Measurements from ENCODE around the gene DSCAM.
"Not testable (repeated sequence)": the region's sequence is repeated elsewhere in the genome, so short reads cannot be mapped to it uniquely, and the experiment has no call there.

DSCAM gene, protein sequence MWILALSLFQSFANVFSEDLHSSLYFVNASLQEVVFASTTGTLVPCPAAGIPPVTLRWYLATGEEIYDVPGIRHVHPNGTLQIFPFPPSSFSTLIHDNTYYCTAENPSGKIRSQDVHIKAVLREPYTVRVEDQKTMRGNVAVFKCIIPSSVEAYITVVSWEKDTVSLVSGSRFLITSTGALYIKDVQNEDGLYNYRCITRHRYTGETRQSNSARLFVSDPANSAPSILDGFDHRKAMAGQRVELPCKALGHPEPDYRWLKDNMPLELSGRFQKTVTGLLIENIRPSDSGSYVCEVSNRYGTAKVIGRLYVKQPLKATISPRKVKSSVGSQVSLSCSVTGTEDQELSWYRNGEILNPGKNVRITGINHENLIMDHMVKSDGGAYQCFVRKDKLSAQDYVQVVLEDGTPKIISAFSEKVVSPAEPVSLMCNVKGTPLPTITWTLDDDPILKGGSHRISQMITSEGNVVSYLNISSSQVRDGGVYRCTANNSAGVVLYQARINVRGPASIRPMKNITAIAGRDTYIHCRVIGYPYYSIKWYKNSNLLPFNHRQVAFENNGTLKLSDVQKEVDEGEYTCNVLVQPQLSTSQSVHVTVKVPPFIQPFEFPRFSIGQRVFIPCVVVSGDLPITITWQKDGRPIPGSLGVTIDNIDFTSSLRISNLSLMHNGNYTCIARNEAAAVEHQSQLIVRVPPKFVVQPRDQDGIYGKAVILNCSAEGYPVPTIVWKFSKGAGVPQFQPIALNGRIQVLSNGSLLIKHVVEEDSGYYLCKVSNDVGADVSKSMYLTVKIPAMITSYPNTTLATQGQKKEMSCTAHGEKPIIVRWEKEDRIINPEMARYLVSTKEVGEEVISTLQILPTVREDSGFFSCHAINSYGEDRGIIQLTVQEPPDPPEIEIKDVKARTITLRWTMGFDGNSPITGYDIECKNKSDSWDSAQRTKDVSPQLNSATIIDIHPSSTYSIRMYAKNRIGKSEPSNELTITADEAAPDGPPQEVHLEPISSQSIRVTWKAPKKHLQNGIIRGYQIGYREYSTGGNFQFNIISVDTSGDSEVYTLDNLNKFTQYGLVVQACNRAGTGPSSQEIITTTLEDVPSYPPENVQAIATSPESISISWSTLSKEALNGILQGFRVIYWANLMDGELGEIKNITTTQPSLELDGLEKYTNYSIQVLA (N-terminal part only)

GRCh38 chr21:40846587-40847411 lies at the start of gene DSCAM:
Gene DSCAM, minus strand, starts transcription at chr21:40847158. Its CDS starts 497 bp downstream, at chr21:40846661.
- no peak for DNase-seq (ENCODE audit: low read depth in 2 of 2)

DNA sequence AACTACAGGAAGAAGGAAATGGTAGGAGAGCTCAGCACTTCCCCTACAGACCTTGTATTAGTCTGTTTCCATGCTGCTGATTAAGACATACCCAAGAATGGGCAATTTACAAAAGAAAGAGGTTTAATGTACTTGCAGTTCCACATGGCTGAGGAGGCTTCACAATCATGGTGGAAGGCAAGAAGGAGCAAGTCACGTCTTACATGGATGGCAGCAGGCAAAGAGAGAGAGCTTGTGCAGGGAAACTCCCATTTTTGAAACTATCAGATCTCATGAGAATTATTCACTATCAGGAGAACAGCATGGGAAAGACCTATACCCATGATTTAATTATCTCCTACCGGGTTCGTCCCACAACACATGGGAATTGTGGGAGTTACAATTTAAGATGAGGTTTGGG lies 48.7 kb upstream of the DSCAM start:
- not testable (repeated sequence) for DNase-seq (ENCODE audit: low read depth in 2 of 2)

GRCh38 chr21:40886931-40887330 lies 40.0 kb upstream of the DSCAM start:
- no peak for DNase-seq (ENCODE audit: low read depth in 2 of 2)

GRCh38 chr21:40886006-40886405 lies 39.0 kb upstream of the DSCAM start:
- DNase-seq (ENCODE audit: low read depth in 2 of 2): no peak

- no peak for DNase-seq (ENCODE audit: low read depth in 2 of 2)
These were observed 35.4 kb upstream of the DSCAM start for GRCh38 chr21:40882192-40882915.

DNA sequence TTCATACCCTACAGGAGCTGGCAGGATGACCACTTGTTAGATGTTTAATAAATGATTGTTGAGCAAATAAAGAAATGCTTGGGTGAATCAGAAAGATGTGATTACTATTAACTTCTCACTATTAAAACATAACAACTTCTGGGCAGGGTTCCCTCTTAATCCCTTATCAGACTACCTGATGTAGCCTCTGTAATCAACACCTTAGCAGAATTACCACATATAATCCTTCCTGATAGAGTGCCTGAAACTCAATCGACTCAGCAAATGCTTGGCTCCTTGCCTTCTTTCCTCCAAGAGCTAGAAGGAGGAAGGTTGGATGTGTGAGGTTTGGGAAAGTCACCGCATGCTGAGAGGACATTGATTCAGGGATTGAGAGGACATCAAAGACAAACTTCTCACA lies 34.8 kb upstream of the DSCAM start:
- no peak for DNase-seq (ENCODE audit: low read depth in 2 of 2)

DNA sequence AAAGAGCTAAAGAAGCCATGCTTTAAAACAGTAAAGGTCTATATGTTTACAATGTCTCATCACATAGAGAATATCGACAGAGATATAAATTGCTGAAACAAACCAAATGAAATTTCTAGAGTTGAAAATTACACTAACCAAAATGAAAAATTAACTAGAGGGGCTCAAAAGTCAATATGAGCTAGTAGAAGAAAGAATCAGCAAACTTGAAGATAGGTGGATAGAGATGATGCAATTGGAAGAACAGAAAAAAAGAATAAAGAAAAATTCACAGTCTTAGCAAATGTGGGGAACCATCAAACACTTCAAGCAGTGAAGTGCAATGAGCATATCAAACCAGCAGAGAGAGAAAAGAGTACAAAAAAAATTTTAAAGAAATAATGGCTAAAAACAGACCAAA lies 24.1 kb upstream of the DSCAM start:
- DNase-seq (ENCODE audit: low read depth in 2 of 2): no peak

GRCh38 chr21:40863839-40864238 lies 16.9 kb upstream of the DSCAM start:
- no peak for DNase-seq (ENCODE audit: low read depth in 2 of 2)

- no peak for DNase-seq (ENCODE audit: low read depth in 2 of 2)
These were observed 11.6 kb upstream of the DSCAM start for GRCh38 chr21:40858517-40858916.

GRCh38 chr21:40853956-40854688 lies 7.2 kb upstream of the DSCAM start:
- DNase-seq (ENCODE audit: low read depth in 2 of 2): no peak

- no peak for DNase-seq (ENCODE audit: low read depth in 2 of 2)
These were observed 5.6 kb upstream of the DSCAM start for GRCh38 chr21:40852563-40852962.

- DNase-seq (ENCODE audit: low read depth in 2 of 2): no peak
These were observed 4.8 kb upstream of the DSCAM start for GRCh38 chr21:40851749-40852148.

DNA sequence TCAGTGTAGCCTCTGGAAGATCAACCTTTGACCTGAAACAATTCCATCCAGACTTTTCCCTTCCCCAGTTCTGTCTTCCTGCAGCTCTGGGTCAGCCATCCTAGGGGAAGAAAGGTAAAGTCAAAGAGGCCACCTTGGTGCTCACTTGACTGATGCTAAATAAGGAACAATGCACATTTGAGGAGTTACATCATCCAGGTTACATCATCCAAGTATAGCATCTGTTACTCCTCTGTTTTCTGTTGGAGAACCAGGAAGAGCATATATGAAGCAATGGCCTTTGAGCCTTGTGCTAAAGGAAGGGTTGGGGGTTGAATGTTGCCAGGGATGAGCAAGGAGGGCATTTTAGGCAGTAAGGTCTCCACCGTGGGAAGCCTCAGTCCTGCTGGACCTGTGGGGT lies 3.1 kb upstream of the DSCAM start:
- DNase-seq (ENCODE audit: low read depth in 2 of 2): no peak

DNA sequence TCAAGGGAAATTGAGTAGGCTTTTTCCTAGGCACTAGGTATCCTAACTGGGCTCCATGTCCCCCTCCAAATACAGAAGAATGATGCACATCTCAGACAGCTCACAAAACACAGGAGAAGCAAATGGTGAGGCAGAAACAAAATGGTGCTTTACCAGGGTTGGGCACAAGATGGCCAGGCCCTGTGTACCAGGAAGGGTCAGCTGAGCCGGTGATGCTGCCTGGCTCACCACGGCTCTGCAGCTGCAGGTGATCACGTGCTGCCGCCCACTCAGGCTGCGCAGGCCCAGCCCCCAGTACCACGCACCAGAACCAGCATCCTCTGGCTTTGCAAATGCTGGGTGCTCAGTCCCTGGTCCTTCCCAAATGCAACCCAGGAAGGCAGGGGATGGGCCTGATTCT lies 993 bp upstream of the DSCAM start:
- DNase-seq (ENCODE audit: low read depth in 2 of 2): no peak

- no peak for DNase-seq (ENCODE audit: low read depth in 2 of 2)
These were observed 855 bp downstream of the DSCAM start for GRCh38 chr21:40846103-40846502.

DNA sequence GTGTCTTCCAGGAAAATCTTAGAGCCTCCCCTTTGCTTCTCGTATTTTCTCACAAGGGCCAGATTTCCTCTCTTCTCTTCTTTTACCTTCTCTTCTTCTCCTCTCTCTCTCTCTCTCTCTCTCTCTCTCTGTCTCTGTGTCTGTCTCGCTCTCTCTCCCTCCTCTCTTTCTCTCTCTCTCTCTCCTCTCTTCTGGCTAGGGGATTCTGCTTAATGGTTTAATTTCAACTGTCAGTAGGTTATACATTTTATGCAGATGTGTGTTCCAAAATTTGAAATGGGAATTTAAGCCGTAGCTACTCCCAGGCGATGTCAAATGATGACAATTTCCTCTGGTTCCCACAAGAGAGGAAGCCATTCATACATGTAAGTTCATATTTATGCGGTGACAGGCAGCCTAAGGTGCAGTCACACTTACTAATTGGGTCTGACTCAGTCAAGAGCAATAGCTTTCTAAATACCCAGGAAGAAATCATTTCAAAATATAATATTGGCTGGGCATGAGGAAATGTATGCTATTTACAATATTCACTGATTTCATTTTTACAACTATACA lies 1.4 kb downstream of the DSCAM start:
- DNase-seq (ENCODE audit: low read depth in 2 of 2): no peak

- no peak for DNase-seq (ENCODE audit: low read depth in 2 of 2)
These were observed 2.0 kb downstream of the DSCAM start for GRCh38 chr21:40844935-40845334.

DNA sequence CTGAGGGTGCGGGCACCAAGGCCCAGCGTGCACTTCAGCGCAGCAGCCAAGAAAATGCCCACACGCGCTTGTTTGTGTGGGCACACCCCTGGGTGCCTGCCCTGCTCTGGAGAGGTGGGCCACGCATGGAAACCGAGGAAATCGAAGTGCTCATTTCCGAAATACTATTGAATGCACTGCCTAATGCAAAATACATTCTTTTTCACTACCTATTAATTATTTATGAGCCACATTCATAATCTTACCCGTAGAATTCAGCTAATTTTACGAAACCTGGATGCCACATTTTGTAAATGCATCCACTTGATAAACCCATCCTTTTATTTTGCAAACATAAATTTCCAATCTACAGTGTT lies 4.8 kb downstream of the DSCAM start:
- DNase-seq (ENCODE audit: low read depth in 2 of 2): no peak

- DNase-seq (ENCODE audit: low read depth in 2 of 2): no peak
These were observed 5.3 kb downstream of the DSCAM start for GRCh38 chr21:40841524-40842196.
